HG02885 (cell line): Measurements from ENCODE around the gene DSTN.

Experiments
- ATAC-seq: cut with Tn5 transposase; IDR thresholded peaks from one replicate; pipeline ENCODE4 v1.9.1; 2021; ENCODE audit warnings: mild to moderate bottlenecking; ENCODE audit not compliant: unreplicated experiment, poor library complexity

Gene DSTN

DNA sequence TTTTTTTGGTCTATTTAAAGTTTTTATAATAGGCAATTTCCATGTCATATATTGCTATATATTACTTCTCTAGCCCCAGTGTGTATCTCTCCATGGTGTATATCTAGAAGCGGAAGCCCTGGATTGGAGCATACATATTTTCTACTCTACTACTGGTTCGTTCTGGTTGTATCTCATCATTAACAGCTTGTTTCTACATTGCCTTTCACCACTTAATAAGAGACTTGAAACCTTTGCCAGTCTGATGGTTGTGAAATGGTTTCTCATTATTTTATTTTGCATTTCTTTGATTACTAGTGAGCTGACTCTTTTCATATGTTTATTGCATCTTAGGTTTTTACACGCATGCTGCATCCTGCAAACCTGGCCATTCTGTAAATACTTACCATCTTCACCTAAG is 3.6 kb downstream of the DSTN start:
- no peak for ATAC-seq

GRCh38 chr20:17576215-17576614 is 6.3 kb downstream of the DSTN start:
- ATAC-seq: no peak

GRCh38 chr20:17579369-17580039 is 9.6 kb downstream of the DSTN start:
- no peak for ATAC-seq

- ATAC-seq: no peak
These were observed 11.0 kb downstream of the DSTN start for GRCh38 chr20:17580895-17581294.

DNA sequence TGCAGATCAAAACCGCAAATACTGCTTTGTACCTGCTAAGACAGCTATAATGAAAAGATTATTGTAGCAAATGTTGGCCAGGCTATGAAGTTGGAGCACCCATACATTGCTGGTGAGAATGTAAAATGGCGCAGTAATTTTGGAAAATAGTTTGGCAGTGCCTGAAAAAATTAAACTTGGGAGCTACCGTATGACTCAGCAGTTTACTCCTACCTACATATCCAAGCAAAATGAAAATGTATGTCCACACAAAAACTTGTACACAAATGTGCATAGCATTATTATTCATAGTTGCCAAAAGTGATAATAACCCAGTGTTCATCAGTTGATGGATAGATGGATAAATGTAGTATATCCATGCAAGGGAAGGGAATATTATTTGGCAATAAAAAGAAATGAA is 13.3 kb downstream of the DSTN start:
- no peak for ATAC-seq

- no peak for ATAC-seq
These were observed 14.8 kb downstream of the DSTN start for GRCh38 chr20:17584689-17585088.

- ATAC-seq: no peak
These were observed 16.4 kb downstream of the DSTN start for GRCh38 chr20:17586250-17586649.

- ATAC-seq: no peak
These were observed 17.3 kb downstream of the DSTN start for GRCh38 chr20:17587148-17587547.

DNA sequence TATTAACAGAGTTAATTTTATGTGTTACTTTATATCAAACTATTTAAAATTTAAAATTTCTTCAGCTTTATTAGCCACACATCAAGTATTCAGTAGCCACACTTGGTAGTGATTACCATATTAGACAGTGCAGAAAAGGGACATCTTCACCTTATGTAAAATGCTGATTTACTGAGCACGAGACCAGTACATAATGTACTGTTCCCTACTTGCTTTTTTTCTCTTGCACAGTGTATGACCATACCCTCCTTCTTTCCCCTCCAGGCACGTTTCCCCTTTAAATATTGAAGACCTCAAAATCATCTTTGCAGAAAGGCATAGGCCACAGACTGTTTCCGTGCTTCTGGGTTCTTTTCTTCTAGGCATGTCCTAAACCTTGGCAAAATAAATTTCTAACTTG is 17.9 kb downstream of the DSTN start:
- no peak for ATAC-seq

GRCh38 chr20:17589161-17589834 is 19.4 kb downstream of the DSTN start:
- no peak for ATAC-seq

DNA sequence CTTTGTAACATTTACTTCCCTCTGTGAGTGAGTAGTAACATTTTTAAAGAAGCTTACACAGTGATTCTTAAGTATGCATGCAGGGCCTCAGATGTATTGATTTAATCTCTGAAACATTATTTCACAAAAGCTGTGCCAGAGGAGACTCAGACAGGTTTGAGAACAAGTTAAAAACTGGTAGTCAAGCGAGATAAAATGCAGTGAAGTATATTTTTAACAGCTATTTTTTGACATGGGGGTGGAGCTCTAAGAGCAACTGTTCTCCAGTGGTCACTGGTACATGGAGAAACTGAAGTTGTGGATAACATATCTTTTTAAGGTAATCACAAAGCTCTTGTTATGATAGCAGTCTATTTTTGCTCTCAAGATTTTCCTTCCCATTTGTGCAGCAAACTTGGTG is 20.4 kb downstream of the DSTN start:
- ATAC-seq: no peak

- ATAC-seq: no peak
These were observed 24.0 kb downstream of the DSTN start for GRCh38 chr20:17593902-17594301.

GRCh38 chr20:17594443-17594842 is 24.6 kb downstream of the DSTN start:
- ATAC-seq: no peak

GRCh38 chr20:17595856-17596255 is 26.0 kb downstream of the DSTN start:
- no peak for ATAC-seq

- no peak for ATAC-seq
These were observed 28.2 kb downstream of the DSTN start for GRCh38 chr20:17598013-17598550.

- ATAC-seq: no peak
These were observed 32.1 kb downstream of the DSTN start for GRCh38 chr20:17601957-17602356.

- no peak for ATAC-seq
These were observed 32.6 kb downstream of the DSTN start for GRCh38 chr20:17602493-17602892.

- ATAC-seq: no peak
These were observed 35.3 kb downstream of the DSTN start for GRCh38 chr20:17605131-17605660.

DNA sequence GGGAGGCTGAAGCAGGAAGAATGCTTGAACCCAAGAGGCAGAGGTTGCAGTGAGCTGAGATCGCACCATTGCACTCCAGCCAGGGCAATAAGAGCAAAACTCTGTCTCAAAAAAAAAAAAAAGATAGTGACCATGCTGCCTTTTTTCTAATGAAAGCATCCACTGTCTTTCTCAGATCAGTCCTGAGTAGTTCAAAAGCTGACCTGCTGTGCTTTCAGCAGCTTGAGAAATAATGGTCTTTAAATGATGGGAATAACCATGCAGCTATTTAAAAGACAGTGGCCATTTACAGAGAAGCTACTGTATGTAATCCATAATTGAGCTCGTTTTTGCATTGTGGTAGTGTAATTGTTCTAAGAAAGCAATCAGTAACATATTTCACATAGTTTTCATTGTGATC is 36.1 kb downstream of the DSTN start:
- no peak for ATAC-seq

DNA sequence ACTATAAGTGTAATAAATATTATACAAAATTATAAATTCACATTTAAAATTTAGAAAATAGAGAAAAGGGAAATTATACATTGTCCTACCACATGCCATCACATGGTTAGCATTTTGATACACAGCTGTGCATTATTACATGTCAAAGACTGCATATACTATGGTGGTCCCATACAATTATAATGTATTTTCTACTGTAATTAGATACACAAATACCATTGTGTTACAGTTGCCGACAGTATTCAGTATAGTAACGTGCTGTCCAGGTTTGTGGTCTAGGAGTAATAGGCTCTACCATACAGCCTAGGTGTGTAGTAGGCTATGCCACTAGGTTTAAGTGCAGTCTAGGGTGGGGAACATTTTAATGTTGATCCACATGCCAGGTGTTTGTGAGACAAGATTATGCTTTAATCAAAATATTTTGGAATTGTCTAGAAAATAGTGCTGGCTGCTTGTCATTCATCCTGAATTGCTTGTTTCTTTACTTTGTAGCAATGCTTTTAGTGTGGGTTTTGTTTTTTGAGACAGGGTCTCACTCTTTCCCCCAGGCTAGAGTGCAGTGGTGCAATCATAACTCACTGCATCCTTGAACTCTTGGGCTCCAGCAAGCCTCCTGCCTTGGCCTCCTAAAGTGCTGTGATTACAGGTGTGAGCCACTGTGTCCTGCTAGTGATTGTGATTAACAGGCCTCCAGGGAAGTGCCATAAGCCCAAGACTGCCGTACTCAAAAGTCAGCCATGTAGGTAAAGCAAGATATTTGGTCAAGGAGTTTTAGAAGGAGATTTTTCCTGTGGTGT is 39.0 kb downstream of the DSTN start:
- no peak for ATAC-seq

DNA sequence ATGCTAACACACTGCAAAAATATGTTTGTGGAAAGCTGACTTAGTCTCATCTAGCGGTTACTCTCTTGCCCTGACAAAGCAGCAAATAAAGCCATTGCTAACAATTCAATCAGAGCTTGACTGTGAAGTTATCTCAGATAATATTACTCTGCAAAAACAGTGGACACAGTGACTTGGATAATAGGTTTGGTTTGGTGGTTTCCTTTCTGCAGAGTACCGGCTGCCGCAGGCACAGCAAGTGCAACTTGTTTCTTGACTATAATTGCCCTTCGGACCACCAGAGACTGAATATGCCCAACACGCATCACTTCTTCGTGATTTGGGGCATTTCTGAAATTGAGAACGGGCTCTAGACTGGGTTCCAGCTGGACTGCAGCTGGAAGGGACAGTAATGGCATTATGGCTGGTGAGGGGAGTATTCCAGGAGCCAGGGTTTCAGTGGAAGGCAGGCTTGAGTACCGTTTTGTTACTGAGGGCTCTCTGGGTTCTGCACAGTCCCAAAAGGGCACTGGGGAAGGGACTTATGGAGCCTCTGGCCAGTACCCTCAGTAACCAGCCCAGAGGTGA is 40.0 kb downstream of the DSTN start:
- no peak for ATAC-seq
